ENCODE data around the gene ZFP69. TPM values are rescaled to one million over a fixed set of nuclear protein-coding genes. Genes with fewer than 3 reads are reported as not detected.

Gene ZFP69
- total RNA-seq, 1 experiment from 2014 or later = not detected

GRCh38 chr1:40534589-40534988 is 57.5 kb downstream of the ZFP69 start:
- no peaks in the 10 kb centered on the region for H3K9me2 ChIP-seq (ENCODE audit: insufficient read depth)
- no peak overlapping the region for H2AFZ ChIP-seq (ENCODE audit: low read depth, low read length, poor library complexity, severe bottlenecking)
- no peak overlapping the region for H3K4me3 ChIP-seq (replicated peaks in 1 of 2; ENCODE audit: low read depth in 1 of 2, low read length in 2 of 2)
- no peak for DNase-seq (ENCODE audit: low read depth, low spot score)
- H3K9me3 ChIP-seq (ENCODE audit: control insufficient read depth in 1 of 2, insufficient read depth in 1 of 2, low read depth in 1 of 2, low read length in 2 of 2) = no peaks in the 10 kb centered on the region
- no peak overlapping the region for H3K27ac ChIP-seq (ENCODE audit: low read depth, low read length)
- no peaks in the 10 kb centered on the region for H3K27me3 ChIP-seq (ENCODE audit: insufficient read depth, low read length)
- intact Hi-C loops (cut with micrococcal nuclease) = loop anchor here (5.0 kb wide), 1 partner anchor 133 kb away; the partner anchor contains the start of gene RIMS3
- H3K4me1 ChIP-seq (ENCODE audit: control insufficient read depth in 1 of 2, insufficient read depth in 2 of 2, low read length in 2 of 2) = peaks cover 7 to 11% of the 10 kb centered on the region in 2 experiments; a peak in 3 of 4 replicates
- no TSS peak for BruUV-seq (replicated peaks)
- H3K9ac ChIP-seq (ENCODE audit: low read length) = no peak overlapping the region
- ATAC-seq = no peak
- ChIA-PET RAD21 (ENCODE audit: low non-redundant PET in 1 of 2, low total read pairs in 2 of 2, uncharacterized antibody in 2 of 2, unreplicated experiment in 2 of 2) (no interaction called here), POLR2A (no interaction called here), CTCF (interaction anchor here (0.7 kb wide), 1 partner anchor 523 kb away, joined by 3 read pairs; no protein-coding TSS in a partner anchor)
- H3K4me2 ChIP-seq (ENCODE audit: low read length) = no peak overlapping the region
- H4K20me1 ChIP-seq (ENCODE audit: insufficient read depth) = no peaks in the 10 kb centered on the region
- no peaks in the 10 kb centered on the region; a peak in 1 of 4 replicates for H3K36me3 ChIP-seq (ENCODE audit: control insufficient read depth in 1 of 2, insufficient read depth in 2 of 2, low read length in 2 of 2)
- no peak for TF ChIP-seq POLR2AphosphoS5 (IDR thresholded peaks at IDR 0.05; ENCODE audit: low read depth, low read length)
- no peak for TF ChIP-seq CEBPB (IDR thresholded peaks at IDR 0.05; ENCODE audit: low read depth)
- TF ChIP-seq EZH2phosphoT487 (IDR thresholded peaks at IDR 0.05; ENCODE audit: borderline replicate concordance) = no peak
- no peak for TF ChIP-seq ZNF274 (IDR thresholded peaks at IDR 0.05; ENCODE audit: low read depth, low read length)
- TF ChIP-seq EZH2 (IDR thresholded peaks at IDR 0.05) = no peak
- TF ChIP-seq SRF (IDR thresholded peaks at IDR 0.05; ENCODE audit: low read depth) = no peak
- TF ChIP-seq REST (IDR thresholded peaks at IDR 0.05; ENCODE audit: low read depth) = no peak
- no peak for TF ChIP-seq SP1 (IDR thresholded peaks at IDR 0.05; ENCODE audit: low read depth)
- no peak for TF ChIP-seq ATF3 (IDR thresholded peaks at IDR 0.05)
- TF ChIP-seq MAX (IDR thresholded peaks at IDR 0.05) = no peak
- no peak for TF ChIP-seq JUND (IDR thresholded peaks at IDR 0.05)
- TF ChIP-seq FOSL1 (IDR thresholded peaks at IDR 0.05; ENCODE audit: low read depth) = no peak
- no peak for TF ChIP-seq EGR1 (IDR thresholded peaks at IDR 0.05; ENCODE audit: low read depth)
- no peak for TF ChIP-seq YY1 (IDR thresholded peaks at IDR 0.05; ENCODE audit: extremely low read depth, insufficient replicate concordance, low read depth, low read length)
- no peak for TF ChIP-seq TCF7L2 (IDR thresholded peaks at IDR 0.05; ENCODE audit: borderline replicate concordance, extremely low read depth, insufficient read depth, insufficient read length)
- TF ChIP-seq SIN3A (IDR thresholded peaks at IDR 0.05; ENCODE audit: low read depth) = no peak
- no peak for TF ChIP-seq CBX3 (IDR thresholded peaks at IDR 0.05; ENCODE audit: low read depth)
- TF ChIP-seq ELF1 (IDR thresholded peaks at IDR 0.05; ENCODE audit: borderline replicate concordance, low read depth) = no peak
- no peak for TF ChIP-seq ZFX (IDR thresholded peaks at IDR 0.05)
- no peaks in the 10 kb centered on the region for H3K79me2 ChIP-seq (ENCODE audit: insufficient read depth, low read length)
